Gastrocnemius medialis (tissue), 4 donors: ENCODE measurements around the gene GRB2. TPM values are rescaled to one million over a fixed set of nuclear protein-coding genes. Genes with fewer than 3 reads are reported as not detected.
"Not testable (repeated sequence)": the region's sequence is repeated elsewhere in the genome, so short reads cannot be mapped to it uniquely, and the experiment has no call there.

ENCODE experiments used
- ATAC-seq, 2 donors: fragments of 150-250 bp; one replicate each; pipeline ENCODE4 v1.9.1; 2016
- DNase-seq, 2 donors: peaks; one replicate each; pipeline ENCODE4 v3.0.0-alpha.2; 2019
- H3K27ac ChIP-seq, 4 donors: fragments of 200-600 bp; sonication (generic); 1 replicate in 1 of 4; 2 replicates in 3 of 4; pipeline ENCODE4 v1.5.1; 2016 to 2018; ENCODE audit warnings: mild to moderate bottlenecking in 2 of 4, moderate library complexity in 1 of 4
- H3K27me3 ChIP-seq, 3 donors: fragments of 200-600 bp; sonication (generic) in 2 of 3; 1 replicate in 1 of 3; 2 replicates in 2 of 3; pipeline versions ENCODE4 v1.5.1 to v1.6.0; 2016 to 2019; ENCODE audit warnings: mild to moderate bottlenecking in 1 of 3, moderate library complexity in 1 of 3
- H3K36me3 ChIP-seq, 2 donors: fragments of 200-600 bp; sonication (generic) in 1 of 2; one replicate each; pipeline ENCODE4 v1.5.1; 2017 to 2018
- H3K4me1 ChIP-seq, 2 donors: fragments of 200-600 bp; sonication (generic) in 1 of 2; one replicate each; pipeline ENCODE4 v1.5.1; 2016 to 2017; ENCODE audit warnings: mild to moderate bottlenecking in 2 of 2
- H3K4me3 ChIP-seq, 4 donors: fragments of 200-600 bp; sonication (generic) in 3 of 4; 1 replicate in 1 of 4; 2 replicates in 3 of 4; pipeline ENCODE4 v1.5.1; 2016 to 2019; ENCODE audit warnings: mild to moderate bottlenecking in 2 of 4
- H3K9me3 ChIP-seq, 3 donors: fragments of 200-600 bp; sonication (generic) in 2 of 3; 1 replicate in 1 of 3; 2 replicates in 2 of 3; pipeline ENCODE4 v1.5.1; 2016 to 2019
- CTCF ChIP-seq, 5 experiments: fragments of 450-650 bp in 3 of 5; fragments of 200-600 bp in 2 of 5; sonication (generic) in 2 of 5; IDR thresholded peaks in 4 of 5; conservative IDR thresholded peaks in 1 of 5; 1 replicate in 4 of 5; 2 replicates in 1 of 5; pipeline ENCODE4 v1.5.1; 2016 to 2019; ENCODE audit warnings: antibody characterized with exemption in 5 of 5, mild to moderate bottlenecking in 3 of 5, moderate library complexity in 3 of 5
- POLR2A ChIP-seq, 2 donors: fragments of 450-650 bp; IDR thresholded peaks; one replicate each; pipeline ENCODE4 v1.6.1; 2017; ENCODE audit warnings: antibody characterized with exemption in 2 of 2, mild to moderate bottlenecking in 2 of 2, moderate library complexity in 2 of 2
- in situ Hi-C, 4 donors: fragments of 200-750 bp; cut with MboI; loops; one replicate each; pipeline versions ENCODE4 v1.15.0 to v1.8.0; 2017; ENCODE audit warnings: low sequenced_read_pairs in 4 of 4
- intact Hi-C: fragments of 100-400 bp; cut with DNase I; formaldehyde crosslinking; loops from one replicate; pipeline ENCODE4 v1.15.1; 2023; ENCODE audit warnings: low total_unique reads
- total RNA-seq, 4 donors: library from RNA; depleted of rRNA; stranded (reverse); fragments of >200 nt; gene quantifications; one replicate each; pipeline versions ENCODE4 v1.1.0 to v1.2.3, GENCODE V29; 2016

The GRB2 gene
- 10 to 100 TPM; 41.7 to 88.5 (median 68.8) TPM for total RNA-seq

- in situ Hi-C loops (loop anchor here in 1 of 4 donors (5.0 kb wide), 1 partner anchor 78 kb away; no protein-coding TSS in a partner anchor), intact Hi-C loops (loop anchor here (1.0 kb wide), 2 partner anchors 11 to 116 kb away; partner anchors contain the start of gene SLC25A19)
- H3K36me3 ChIP-seq = no peaks in the 10 kb centered on the region
- H3K4me3 ChIP-seq = peak within 1 kb of the TSS; percentile 80 to 96 (median 91)
- peaks cover 30 to 34% of the 10 kb centered on the region in 2 donors for H3K4me1 ChIP-seq
- H3K9me3 ChIP-seq = no peaks in the 10 kb centered on the region
- H3K27me3 ChIP-seq = no peaks in the 10 kb centered on the region
- peak within 1 kb of the TSS; percentile 91 to 95 (median 92) for H3K27ac ChIP-seq
- DNase-seq (peak; percentile 97 to 98), ATAC-seq (peak; percentile 91 to 93)
- TF ChIP-seq POLR2A (IDR thresholded peaks at IDR 0.05) = peak; percentile 82 to 87
- TF ChIP-seq CTCF (IDR thresholded peaks at IDR 0.05 in 4 of 5, conservative IDR thresholded peaks at IDR 0.05 in 1 of 5) = no peak
Measured at GRCh38 chr17:75405365-75406221, at the start of gene GRB2. TSS of gene GRB2 (minus strand) at chr17:75405678. CDS start at chr17:75393628, 12,050 bp downstream.

GRCh38 chr17:75454672-75455071 lies 49.2 kb upstream of the GRB2 start:
- DNase-seq, intact Hi-C loops, H3K4me3 ChIP-seq, H3K27me3 ChIP-seq, ATAC-seq, H3K9me3 ChIP-seq, in situ Hi-C loops, H3K36me3 ChIP-seq: not testable (repeated sequence)
- Histone ChIP-seq H3K4me1 (peaks cover 28 to 30% of the 10 kb centered on the region in 2 donors), H3K27ac (peak overlapping the region in 1 of 4 donors; percentile 94)

- intact Hi-C loops = no loop called here
Measured at GRCh38 chr17:75454193-75454592, 48.7 kb upstream of the GRB2 start.

GRCh38 chr17:75450270-75450669 lies 44.8 kb upstream of the GRB2 start:
- intact Hi-C loops = no loop called here
- ATAC-seq = no peak
- no peak overlapping the region for H3K27ac ChIP-seq
- H3K9me3 ChIP-seq = no peaks in the 10 kb centered on the region
- no peak for DNase-seq
- H3K27me3 ChIP-seq = no peaks in the 10 kb centered on the region
- TF ChIP-seq POLR2A (IDR thresholded peaks at IDR 0.05) = no peak
- no peak for TF ChIP-seq CTCF (IDR thresholded peaks at IDR 0.05 in 4 of 5, conservative IDR thresholded peaks at IDR 0.05 in 1 of 5)
- in situ Hi-C loops = no loop called here
- H3K4me1 ChIP-seq = no peaks in the 10 kb centered on the region
- no peaks in the 10 kb centered on the region for H3K36me3 ChIP-seq
- H3K4me3 ChIP-seq = no peak overlapping the region

More at GRCh38 chr17:75454193-75454592, 48.7 kb upstream of the GRB2 start:
- no peaks in the 10 kb centered on the region for H3K9me3 ChIP-seq
- ATAC-seq = no peak
- H3K4me1 ChIP-seq = peaks cover 23 to 26% of the 10 kb centered on the region in 2 donors
- in situ Hi-C loops = no loop called here
- no peak for DNase-seq
- H3K4me3 ChIP-seq = no peak overlapping the region
- H3K36me3 ChIP-seq = no peaks in the 10 kb centered on the region
- no peaks in the 10 kb centered on the region for H3K27me3 ChIP-seq
- no peak overlapping the region for H3K27ac ChIP-seq
- TF ChIP-seq CTCF (IDR thresholded peaks at IDR 0.05 in 4 of 5, conservative IDR thresholded peaks at IDR 0.05 in 1 of 5) (no peak), POLR2A (IDR thresholded peaks at IDR 0.05) (no peak)
